ENCODE results near the gene PRPSAP2.

Gene PRPSAP2

GRCh38 chr17:18963126-18964017 is 105.4 kb downstream of the PRPSAP2 start:
- no peak for DNase-seq

- DNase-seq: no peak
These were observed 106.1 kb downstream of the PRPSAP2 start for GRCh38 chr17:18964018-18964351.

- no peak for DNase-seq
These were observed 106.6 kb downstream of the PRPSAP2 start for GRCh38 chr17:18964550-18964949.

- no peak for DNase-seq
These were observed 107.8 kb downstream of the PRPSAP2 start for GRCh38 chr17:18965530-18966236.

GRCh38 chr17:18966831-18967624 is 109.1 kb downstream of the PRPSAP2 start:
- DNase-seq: no peak

GRCh38 chr17:18967916-18968315 is 110.0 kb downstream of the PRPSAP2 start:
- DNase-seq: no peak

- no peak for DNase-seq
These were observed 110.4 kb downstream of the PRPSAP2 start for GRCh38 chr17:18968345-18968744.

- no peak for DNase-seq
These were observed 111.3 kb downstream of the PRPSAP2 start for GRCh38 chr17:18968945-18969887.

GRCh38 chr17:18970582-18971480 is 112.9 kb downstream of the PRPSAP2 start:
- no peak for DNase-seq

- no peak for DNase-seq
These were observed 113.9 kb downstream of the PRPSAP2 start for GRCh38 chr17:18971801-18972200.

- no peak for DNase-seq
These were observed 116.6 kb downstream of the PRPSAP2 start for GRCh38 chr17:18974407-18975149.

GRCh38 chr17:18975597-18975996 is 117.7 kb downstream of the PRPSAP2 start:
- no peak for DNase-seq

- DNase-seq: no peak
These were observed 118.3 kb downstream of the PRPSAP2 start for GRCh38 chr17:18976201-18976600.

- no peak for DNase-seq
These were observed 119.1 kb downstream of the PRPSAP2 start for GRCh38 chr17:18977021-18977420.

- no peak for DNase-seq
These were observed 119.7 kb downstream of the PRPSAP2 start for GRCh38 chr17:18977646-18978045.

GRCh38 chr17:18978050-18978449 is 120.1 kb downstream of the PRPSAP2 start:
- DNase-seq: no peak

- no peak for DNase-seq
These were observed 120.7 kb downstream of the PRPSAP2 start for GRCh38 chr17:18978655-18979054.

Data from stimulated activated CD4-positive, alpha-beta T cell treated with anti-CD3 and anti-CD28 coated beads, Interleukin-4, amount 100 ng/mL, for 1 hour (primary cell).